Stimulated activated CD8-positive, alpha-beta memory T cell treated with anti-CD3 and anti-CD28 coated beads, Interleukin-7, amount 100 ng/mL, for 48 hours (primary cell): ENCODE measurements around the gene SPTBN1.
A peak's percentile ranks its signal among the peaks of the same experiment; 100 is the strongest.

Source experiments
- DNase-seq, 2 donors: peaks; one replicate each; pipeline ENCODE4 v3.0.0-alpha.2; 2020; ENCODE audit warnings: low read depth in 1 of 2; ENCODE audit errors: extremely low read depth in 1 of 2

Gene SPTBN1

DNA sequence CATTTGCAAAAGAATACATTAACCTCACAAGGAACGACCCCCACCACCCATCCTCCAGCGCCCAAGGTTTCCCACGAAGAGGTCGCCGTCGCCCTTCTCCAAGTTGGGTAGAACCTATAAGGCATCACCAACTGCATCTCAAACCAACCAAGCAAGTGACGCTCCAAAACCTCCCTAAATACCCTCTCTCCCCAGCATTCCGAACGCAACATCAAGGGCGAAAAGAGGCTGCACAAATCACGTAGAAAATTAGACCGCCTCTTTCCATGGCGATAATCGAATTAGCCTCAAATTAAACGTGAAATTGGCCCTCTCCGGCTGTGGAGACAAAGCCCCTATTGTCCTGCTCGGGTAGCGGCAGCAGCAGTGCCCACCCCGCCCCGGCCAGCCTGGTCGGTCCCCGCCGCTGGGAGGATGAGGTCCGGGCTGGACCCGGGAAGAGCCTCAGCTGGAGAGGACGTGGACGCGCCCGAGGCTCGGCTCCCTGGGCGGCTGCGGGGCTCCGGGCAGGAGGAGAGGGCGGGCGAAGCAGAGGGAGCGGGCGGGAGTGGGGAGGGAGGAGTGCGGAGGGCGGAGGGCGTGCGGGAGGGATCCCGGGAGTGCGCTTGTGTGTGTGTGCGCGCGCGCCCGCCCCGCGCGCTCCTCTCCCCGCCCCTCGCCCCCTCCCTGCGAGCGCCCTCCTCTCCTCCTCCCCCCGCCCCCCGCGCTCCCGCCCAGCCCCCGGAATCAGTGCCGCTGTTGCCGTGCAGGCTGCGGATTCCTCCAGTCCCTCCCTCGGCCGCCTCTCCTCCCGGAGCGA lies at the start of gene SPTBN1:
Gene SPTBN1, plus strand, starts transcription at position 765 of the 799 bp plus-strand sequence. CDS start 70,092 bp downstream, outside the sequence.
- DNase-seq = no peak

DNA sequence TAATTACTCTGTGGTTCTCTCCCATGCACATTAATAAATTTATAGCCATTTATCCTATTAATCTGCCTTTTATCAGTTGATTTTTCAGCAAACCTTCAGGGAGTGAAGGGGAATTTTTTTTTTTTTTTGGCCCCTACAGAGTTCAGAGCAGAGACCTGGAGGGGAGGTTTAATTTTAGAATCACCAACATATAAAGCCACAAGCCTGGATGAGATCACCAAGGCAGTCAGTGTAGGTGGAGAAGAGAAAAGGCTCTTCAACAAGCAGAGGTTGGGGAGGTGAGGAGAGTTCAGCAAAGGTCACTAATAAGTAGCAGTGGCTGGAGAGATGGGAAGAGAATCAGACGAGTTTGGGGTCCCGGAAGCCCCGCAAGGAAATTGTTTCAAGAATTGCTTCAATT lies 48.4 kb upstream of the SPTBN1 start:
- no peak for DNase-seq

DNA sequence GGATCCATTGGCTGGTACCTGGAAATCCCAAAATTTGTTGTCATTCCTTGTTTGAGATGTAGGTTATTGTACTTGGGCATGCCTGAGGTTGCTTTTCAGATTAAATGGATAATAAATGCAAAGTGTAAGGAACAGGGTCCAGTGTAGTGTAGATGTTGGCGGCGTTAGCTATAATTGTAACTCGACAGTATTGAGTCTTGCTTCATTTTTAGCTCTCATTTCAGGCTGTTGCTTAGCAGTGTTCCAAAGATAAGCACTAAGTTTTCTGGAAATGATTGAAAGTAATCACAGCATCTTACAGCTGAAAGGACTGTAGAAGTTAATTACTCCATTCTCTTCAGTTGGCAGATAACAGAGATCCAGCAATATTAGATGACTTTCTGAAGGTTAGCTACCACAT lies 47.8 kb upstream of the SPTBN1 start:
- no peak for DNase-seq

DNA sequence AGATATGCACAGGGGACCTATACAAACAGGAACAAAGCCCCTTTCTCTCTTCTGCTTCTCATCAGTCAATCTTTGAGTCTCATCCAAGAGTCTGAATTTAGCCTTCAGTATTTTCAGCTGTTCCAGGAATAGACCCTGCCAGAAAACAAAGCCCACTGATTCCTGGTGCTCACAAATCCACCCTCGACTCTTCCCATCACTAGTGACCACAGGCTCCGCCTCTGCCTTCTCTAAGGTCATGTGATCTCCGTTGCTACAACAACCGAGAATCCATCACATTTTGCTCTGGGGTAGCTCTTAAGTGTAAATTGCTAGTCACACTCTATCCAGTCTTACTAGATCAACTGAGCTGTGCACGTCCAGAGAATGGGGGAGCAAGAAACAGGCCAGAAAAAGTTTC lies 46.4 kb upstream of the SPTBN1 start:
- DNase-seq = no peak

DNA sequence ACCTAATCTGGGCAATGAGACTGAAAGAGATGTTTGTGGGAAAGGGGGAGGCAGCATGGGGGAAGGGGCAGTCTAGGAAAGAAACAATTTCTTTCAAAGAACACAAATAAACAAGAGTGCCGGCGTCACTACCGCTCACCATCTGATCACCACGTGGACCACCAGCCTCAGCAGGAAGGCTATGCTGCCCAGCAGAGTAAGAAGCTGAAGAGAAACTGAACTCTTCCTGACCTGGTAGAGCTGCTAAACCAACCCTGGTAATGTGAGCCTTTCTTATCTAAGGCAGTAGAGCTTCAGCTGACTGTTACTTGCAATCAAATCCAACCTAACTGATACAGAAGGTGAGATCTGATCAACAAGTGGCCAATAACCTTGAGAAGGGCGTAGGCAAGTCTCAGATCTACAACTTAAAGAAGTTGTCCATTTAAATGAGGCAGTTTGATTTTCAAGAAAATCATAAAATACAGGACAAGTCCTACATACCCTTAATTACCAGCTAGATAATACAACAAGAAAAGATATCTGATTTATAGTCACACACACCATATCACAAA lies 44.2 kb upstream of the SPTBN1 start:
- no peak for DNase-seq

DNA sequence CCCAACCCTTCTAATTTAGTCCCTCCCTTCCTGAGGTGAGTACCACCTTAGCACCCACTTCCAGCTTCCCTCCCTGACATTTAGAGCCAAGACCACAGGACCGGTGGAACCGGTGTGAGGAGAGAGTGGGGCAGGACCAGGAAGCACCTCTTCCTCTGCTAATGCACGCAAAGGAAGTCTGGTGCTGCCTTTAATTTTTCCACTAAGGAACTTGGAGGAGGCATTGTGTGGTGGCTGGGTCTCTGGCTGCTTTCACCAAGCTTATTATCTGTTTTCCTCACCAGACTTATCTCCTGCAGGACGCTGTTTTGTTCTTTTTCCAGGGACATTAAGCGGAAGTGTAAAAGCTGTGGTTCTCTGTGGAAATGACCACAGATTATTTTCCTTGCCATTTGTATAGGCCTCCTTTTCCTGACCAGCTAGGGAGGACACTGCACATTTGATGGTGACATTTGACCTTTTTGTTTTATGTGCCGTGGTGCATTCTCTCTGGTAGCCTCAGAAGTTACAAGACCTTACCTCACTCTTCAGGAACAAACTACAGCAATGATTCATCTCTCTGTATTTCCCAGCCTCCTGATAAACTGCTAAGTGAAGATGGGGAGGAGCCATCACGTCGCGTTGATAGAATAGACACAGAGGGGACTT lies 39.8 kb upstream of the SPTBN1 start:
- DNase-seq = no peak

DNA sequence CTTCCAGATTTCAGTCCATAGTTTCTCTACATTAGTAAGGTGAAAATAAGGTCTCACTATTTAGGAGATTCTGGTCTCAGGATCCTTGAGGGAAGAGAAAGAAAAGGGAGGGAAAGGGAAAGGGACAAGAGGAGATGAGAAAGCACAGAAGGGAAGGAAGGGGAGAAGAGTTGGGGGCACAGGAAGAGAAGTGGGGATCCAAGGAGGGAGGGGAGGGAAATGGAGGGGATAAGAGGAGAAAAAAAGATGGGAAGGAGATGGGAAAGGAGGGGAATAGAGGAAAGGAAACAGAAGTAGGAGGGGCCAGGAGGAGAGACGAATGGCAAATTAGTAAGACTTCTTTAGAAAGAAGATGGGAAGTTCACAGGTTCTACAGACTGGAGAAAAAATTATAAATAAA lies 39.2 kb upstream of the SPTBN1 start:
- DNase-seq = no peak

DNA sequence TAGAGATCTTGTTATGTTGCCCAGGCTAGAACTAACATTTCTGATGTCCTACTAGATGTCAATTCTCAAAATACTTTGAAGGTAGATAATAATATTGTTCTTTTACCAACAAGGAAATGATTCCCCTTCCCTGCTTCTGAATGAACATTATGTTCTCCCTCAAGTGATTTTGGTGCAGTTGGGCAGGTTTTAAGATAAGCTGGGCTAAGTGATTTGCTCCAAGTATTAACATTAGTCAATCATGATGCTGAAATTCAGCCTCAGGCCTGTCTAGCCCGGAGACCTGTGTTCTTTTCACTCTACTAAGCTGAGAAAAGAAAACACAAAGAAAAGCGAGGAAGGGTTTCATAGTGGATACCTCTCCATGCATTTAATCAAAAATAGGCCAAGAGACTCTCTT lies 38.5 kb upstream of the SPTBN1 start:
- no peak for DNase-seq

DNA sequence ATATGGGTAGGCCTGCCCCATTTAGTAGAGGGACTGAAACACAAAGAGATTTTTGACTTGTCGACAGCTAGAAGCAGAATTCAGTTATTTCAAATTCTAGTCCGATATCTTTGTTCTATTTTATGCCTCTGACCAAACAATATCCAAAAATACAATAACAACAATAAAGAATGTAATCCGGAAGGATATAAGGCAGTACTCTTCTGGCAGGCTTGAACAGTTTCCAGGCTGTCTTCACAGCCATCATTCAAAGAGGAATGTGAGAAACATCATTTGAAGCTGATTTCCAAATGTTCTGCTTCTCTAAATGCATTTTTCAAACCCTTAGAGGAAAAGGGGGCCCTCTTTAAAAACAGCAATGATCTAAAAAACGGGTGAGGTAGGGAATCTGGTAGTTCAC lies 36.7 kb upstream of the SPTBN1 start:
- no peak for DNase-seq

DNA sequence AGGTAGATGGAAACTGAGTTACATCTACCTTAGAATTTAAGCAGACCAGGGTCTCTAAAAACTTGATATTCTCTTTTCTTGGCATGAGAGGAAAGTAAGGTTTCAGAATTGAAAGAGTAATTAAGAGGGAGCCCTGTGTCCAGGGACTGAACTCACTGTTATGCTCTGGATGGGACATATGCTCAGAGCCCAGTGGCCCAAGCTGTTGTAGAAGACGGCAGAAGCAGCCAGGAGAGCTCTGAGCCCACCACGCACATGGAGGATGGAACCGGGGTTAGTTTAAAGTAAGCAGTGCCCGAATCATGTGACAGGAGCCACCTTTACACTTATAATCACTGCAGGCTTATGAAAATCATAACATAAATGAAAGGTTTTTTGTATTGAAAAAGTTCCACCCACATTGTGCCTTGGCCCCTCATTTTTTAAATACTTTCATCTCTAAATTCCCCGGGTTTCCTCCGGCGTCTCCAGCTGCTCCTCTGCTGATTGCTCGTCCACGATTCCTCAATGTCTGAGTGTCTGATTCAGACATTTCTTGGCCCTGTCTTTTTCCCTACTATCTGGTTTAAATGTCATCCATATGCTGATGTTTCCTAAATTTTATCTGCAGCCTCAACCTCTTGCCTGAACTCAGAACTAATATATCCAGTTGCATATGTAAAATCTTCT lies 36.1 kb upstream of the SPTBN1 start:
- no peak for DNase-seq

DNA sequence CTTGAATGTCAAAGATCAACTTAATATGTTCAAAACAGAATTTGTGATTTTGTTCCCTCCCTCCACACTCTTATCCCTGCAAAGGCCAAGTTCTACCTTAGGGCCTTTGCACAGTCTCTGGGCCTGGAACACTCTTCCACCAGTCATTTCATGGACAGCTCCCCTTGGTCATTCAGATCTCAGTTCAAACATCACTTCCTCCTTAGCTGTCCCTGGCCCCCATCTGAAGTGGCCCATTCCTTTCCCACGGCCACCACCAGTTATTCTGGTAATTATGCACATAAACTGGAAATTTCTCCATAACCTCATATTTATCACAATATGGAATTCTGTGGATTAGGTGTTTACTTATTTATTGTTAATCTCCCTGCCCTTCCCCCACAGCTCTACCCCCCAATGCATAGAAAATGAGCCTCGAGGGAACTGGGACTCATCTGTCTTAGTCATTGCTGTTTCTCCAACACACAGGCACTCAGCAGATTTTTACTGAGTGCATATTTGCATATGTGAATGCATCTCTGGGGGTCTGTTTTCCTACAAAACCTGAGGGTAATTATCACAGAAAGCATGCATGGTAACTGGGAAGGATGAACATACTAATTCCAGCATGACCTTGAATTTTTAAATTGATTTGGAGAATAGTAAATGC lies 35.5 kb upstream of the SPTBN1 start:
- no peak for DNase-seq

DNA sequence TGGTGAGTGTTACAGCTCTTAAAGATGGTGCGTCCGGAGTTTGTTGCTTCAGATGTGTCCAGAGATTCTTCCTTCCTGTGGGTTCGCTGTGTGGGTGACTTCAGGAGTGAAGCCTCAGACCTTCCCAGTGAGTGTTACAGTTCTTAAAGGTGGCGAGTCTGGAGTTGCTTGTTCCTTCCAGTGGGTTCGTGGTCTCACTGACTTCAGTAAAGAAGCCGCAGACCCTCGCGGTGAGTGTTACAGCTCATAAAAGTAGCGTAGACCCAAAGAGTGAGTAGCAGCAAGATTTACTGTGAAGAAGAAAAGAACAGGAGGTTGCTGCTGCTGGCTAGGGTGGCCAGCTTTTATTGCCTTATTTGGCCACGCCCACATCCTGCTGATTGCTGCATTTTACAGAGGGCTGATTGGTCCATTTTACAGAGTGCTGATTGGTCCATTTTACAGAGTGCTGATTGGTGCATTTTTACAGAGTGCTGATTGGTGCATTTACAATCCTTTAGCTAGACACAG lies 34.0 kb upstream of the SPTBN1 start:
- DNase-seq = peak; percentile 0 to 12

DNA sequence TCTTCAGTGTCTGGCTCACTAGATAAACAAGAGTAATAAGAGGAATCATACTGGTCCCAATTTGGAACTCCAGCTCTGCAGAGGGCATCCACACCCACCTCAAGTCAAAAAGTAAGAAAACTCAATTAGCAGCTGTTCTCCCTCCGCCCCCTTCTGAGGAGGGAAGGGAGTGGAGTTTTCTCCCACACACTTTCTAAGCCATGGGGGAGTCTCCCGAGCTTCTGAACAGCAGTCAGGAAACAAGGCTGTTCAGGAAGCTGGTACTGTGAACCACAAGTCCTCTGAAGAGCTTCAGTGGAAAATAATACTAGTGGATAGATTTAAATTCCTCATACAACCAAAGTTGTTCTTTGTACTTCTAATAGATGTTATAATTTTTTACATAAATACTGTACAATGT lies 32.9 kb upstream of the SPTBN1 start:
- no peak for DNase-seq

DNA sequence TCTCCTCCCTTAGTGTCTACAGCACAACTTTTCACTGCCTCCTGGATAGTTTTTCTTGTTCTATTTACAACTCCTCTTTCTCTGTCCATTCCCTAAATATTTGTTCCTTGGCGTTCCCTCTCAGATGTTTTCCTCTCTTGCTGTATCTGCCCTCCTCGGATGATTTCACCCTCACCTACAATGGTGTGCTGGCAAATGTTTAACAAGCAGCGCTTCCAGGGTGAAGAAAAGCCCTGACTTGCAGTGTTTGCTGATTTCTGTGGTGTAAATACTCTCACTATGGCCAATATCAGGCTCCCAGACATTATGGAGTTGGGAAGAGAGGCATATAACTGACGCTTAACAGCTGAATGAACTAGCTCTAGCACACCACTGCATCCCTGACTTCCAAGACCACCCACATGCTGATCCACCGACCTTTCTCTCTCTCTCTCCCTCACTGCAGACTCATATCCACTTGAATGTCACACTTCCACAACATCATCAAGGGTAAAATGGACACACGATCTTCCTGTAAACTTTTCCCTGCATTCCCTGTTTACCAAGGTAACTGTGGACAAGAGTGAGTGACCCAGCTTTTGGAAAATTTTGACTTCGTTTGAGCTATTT lies 31.5 kb upstream of the SPTBN1 start:
- DNase-seq = no peak

DNA sequence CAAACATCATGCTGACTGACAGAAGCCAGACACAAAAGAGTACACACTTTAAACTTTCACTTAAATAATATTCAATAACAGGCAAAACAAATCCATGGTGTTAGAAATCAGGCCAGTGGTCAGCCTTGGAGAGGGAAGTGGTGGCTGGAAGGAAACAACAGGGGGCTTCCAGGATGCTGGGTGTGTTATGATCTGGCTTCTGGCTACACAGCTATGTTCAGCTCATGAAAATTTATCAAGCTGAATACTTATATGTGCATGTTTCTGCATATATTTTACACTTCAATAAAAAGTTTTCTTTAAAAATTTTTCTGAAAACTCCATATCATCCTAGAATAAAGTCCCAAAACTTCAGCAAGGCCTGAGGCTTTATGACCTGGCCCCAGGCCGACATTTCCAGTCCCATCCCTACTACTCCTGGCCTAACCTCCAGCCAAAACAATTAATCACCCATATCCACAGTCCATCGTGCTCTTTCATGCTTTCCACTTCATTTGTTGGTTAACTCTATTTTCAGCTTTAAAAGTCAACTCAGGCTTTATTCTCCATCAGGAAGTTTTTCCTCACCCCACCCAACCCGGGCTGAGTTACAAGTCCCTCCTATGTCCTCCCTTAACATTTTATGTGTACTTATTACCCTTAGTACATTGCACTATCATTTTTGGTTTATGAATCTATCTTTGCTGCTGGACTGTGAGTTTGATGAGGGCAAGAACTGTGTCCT lies 27.9 kb upstream of the SPTBN1 start:
- no peak for DNase-seq

DNA sequence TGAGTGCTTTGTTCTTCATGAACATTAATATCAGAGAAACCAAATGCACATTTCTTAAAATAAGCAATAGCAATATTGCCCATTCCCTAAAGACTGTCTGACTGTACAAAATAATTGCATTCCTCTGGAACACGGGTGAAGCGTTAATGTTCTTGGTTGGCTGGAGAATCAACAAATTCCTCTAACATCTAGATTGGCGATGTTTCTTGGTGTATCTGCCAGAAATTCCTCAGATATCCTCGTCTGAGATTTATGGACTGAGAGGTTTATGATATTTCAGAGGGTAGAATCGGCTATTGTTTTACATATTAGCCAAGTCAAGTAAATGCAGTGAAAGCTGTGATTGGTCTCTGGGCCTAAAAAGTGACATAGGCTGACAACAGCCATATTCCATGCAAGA lies 27.1 kb upstream of the SPTBN1 start:
- no peak for DNase-seq

DNA sequence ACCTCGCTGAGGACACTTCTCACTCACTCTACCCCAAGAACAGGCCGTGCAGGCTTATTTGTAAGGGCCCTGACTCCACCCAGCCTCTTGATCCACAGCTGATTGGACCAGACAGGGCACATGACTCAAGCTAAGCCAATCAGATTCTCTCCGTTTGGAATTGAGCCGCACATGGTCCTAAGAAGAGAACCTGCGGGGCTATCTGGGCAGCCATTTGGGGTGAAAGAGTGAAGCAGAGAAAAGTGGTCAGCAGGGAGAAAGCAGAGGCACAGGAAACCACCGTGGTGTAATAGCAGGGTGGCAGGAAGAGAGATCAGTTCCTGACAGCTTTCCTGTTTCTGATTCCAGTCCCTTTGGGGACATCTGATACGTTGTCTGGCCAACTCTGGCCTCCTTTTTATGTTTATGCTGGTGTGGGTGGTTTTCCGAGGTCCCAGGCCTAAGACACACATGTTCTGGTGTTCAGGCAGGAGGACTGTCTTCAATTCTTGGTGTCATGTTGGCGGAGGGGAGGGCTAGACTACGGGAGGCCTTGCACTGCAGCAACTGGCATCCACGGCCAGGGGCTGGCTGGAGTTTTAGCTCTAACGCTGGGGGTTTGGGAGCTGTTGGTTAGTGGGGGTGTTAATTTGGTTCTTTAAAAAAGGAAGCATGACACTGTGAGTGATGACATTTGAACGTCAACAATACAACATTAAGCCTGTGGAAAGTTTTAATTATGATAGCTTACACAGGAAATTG lies 26.1 kb upstream of the SPTBN1 start:
- DNase-seq = no peak

DNA sequence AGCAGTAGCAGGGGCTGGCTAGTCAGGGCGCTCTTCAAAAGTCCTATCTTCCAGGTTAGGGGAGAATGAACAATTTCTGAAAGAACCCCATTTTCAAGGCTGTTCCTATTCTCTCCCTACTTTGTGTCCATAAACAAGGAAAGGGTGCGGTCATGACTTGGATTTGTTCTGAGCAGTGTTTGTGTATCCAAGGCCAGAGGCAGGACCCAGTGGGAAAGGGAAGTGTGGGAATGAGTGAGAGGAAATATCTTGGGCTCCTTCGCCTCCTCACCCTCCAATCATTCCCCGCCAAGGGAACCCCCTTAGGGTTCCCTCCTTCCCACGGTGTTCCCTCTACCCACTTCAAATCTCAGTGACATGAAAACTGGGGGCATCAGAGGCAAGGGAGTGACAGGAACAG lies 25.5 kb upstream of the SPTBN1 start:
- no peak for DNase-seq
